Activated CD4-positive, alpha-beta T cell treated with anti-CD3 and anti-CD28 coated beads for 24 hours (primary cell): ENCODE measurements around the gene MYADM.

Experiments
- DNase-seq, 2 donors: peaks; one replicate each; pipeline ENCODE4 v3.0.0-alpha.2; 2020; ENCODE audit warnings: low read depth in 2 of 2

The MYADM gene

GRCh38 chr19:53915000-53915399 is 47.3 kb downstream of the MYADM start:
- DNase-seq = no peak

GRCh38 chr19:53916004-53916403 is 48.3 kb downstream of the MYADM start:
- no peak for DNase-seq

- no peak for DNase-seq
These were observed 49.7 kb downstream of the MYADM start for GRCh38 chr19:53917356-53917755.
